DLD1 (cell line): ENCODE results near the gene C10orf53.

Experiments
- in situ Hi-C: cut with HindIII; loops from 2 replicates; pipeline ENCODE4 v1.10.0; 2017; ENCODE audit warnings: low sequenced_read_pairs

C10orf53 gene, protein sequence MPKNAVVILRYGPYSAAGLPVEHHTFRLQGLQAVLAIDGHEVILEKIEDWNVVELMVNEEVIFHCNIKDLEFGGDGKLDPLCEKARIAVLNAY

DNA sequence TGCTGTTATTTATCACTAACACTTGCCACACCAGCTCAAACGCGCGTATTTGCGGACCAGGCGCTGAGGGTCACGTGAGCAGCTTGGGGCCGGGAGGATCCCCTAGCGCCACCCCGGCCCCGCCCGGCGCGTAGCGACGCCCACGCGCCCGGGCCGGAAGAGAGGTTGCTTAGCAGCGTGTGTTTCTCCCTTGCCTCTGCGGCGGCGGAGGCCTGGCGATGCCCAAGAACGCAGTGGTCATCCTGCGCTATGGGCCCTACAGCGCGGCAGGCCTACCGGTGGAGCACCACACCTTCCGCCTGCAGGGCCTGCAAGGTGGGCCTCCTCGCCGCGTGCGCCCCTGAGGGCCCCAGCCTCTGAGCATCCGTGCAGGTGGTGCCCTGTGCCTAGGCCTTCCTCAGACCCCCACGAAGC lies at the start of gene C10orf53:
C10orf53 (plus strand) TSS at position 172 of the 414 bp plus-strand sequence; CDS start at position 219, 47 bp downstream.
- in situ Hi-C loops, result no loop called here

DNA sequence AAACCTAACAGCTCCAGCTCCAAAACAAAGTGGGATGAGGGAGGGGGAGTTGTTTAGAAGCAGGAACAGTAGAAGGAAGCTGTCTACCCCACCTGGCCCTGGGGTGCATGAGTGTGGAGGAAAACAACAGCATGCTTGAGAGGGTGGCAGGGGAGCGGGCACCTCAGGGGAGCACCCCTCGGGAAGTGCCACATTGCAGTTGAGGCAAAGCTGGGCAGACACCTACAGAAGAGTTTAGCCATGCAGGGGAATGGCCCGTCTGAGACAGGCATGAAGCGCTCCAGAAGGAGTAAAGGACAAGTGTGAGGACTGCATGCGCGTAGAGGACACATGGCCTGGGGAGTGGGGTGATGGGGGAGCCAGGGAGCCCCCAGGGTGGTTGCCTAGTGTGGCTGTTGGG lies 47.5 kb upstream of the C10orf53 start:
- in situ Hi-C loops, result no loop called here

DNA sequence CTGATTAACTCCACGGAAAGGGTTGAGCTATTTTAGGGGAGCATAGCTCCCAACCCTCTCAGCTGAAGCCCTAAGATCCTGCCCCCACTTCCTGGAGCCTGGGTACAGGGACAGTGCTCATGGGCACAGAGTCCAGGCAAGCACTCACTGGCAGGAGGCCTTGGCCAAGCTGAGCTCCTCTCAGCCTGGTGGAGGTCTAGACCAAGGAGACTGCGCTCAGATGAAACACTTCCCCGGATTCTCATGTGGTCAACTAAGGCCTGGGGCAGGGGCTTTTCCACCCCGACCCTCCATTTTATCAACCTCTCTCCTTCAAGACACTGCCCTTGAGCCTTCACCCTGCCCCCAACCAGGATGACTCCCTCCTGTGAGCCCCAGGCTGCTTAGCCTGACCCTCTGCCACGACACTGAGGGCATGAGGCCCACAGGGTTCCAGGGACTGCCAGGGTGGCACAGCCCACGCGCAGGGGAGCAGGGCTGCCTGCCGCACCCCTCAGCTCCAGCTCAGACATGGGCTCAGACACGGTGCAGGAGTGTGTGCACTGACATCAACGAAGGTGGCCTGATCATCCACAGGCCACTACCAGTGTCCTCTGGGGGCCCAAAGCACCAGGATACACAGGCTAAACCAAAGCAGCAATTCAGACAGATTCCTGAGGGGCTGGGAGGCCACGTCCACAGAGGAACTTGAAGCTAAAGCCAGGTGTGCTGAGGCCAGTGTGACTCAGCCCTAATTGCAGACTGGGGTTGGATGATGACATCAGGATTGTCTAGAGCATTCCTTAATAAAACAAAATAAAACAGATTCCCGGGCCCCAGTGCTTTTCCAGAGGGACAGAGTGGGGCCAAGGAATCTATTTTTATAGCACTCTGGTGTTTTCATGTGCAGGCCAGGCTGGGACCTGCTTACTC lies 46.8 kb upstream of the C10orf53 start:
- in situ Hi-C loops, result no loop called here

DNA sequence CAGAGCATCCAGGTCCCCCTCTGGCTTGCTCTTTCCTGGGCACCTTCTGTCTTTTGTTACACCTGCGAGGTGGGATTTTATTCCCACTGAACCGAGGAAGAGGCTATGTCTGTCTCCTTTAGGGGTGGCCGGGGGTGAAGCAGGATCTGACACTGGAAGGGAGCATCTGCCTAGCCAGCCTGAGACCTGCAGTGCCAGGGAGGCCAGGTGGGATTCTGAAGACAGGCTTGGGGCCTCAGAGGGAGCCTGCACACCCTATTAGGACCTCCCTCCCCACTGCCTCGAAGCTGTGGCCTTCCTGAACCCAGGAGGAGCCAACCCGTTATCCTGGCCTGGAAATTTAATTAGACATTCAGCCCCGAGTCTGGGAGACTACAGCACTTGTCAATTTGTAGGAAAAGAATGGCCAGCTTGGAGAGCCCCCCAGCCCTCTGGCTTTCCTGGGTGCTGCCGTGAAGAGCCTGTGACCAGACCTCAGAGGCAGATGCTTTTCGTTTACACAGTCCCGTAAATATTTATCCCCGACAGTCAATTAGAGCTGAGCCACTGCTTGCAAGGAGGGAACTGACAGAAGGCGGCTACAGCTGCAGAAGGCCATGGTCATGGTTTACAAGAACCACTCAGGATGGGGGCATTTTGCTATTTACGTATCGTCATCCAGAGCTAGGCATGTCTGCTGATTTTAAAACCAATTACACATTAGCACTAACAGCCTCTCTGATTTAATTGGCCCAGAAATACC lies 46.0 kb upstream of the C10orf53 start:
- in situ Hi-C loops, result no loop called here

DNA sequence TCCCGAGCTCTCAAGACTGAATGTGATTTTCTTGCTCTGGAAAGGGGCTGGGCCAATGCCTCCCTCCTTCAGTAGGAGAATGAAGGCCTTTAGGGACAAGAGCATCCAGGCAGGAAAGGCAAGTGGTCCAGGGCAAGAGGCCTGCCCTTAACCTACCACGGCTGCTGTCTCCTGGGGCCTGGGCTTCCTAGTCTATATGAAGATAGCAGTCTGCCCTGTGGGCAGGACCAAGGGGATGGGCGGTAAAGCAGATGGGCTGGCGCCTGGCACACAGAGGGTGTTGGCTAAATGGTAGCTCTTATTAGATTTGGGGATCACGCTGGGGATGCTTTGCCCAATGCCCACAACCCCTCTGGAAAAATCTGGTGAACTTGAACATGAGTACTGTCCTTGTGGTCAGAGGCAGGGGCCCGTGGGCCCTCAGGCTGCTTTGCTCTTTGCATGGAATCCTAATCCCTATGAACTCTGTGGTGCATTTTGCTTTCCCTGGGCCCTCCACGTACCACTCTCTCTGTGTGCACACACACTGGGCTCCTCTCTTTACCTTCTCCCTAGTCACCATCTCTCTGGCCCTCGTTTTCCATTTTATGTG lies 45.3 kb upstream of the C10orf53 start:
- in situ Hi-C loops, result no loop called here

DNA sequence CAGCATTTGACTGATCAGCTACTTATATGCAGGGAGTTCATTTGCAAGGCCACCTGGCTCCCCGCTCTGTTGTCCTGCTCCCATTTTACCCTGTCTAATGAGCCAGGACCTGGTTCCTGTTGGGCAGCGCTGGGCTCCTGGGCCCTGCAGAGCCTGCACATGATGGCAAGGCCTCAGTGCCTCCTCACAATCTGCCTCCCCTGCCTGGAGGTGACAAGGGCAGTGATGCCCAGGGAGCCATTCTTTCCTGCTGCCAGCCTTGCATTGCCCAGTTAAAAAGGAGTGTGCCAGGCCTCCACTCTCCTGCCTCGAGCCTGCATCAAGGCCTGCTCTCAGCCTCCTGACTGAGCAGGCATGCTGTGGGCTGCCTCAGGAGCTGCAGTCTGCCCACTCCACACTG lies 37.1 kb upstream of the C10orf53 start:
- in situ Hi-C loops, result no loop called here

DNA sequence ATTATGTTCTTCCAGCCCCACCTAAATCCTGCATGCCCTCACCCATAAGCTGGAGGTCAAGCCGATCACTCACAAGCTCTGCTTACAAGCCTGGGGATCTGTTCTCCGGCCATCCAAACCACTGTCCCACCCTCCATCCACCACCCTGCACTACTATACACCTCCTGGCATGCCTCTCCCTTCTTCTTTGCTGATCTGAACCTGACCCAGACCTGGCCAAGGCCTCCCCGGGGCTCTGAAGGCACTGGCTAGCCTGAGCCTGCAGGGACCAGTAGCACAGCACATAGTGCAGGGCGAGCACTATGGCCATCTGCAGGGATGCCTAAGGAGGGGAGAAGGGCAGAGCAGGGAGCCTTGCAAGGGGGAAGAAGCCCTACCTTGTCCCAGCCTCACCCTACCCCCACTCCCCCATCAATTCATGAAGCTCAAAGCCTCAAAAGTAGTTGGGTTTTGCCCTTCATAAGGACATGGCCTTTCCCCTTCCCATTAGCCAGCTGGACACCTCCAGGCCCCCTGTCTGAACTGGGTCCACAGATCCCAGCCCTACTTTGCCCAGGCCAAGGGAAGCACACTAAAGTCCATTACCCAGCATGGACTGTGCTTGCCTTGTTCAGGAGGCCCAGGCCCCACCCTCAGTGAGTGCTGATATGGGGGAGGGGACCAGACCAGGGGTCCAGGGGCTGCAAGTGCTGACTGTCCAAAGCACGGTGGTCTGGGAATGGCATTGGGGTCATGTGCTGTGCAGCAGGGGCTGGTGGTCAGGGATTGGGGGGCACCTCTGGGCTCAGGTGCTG lies 36.0 kb upstream of the C10orf53 start:
- in situ Hi-C loops, result no loop called here

DNA sequence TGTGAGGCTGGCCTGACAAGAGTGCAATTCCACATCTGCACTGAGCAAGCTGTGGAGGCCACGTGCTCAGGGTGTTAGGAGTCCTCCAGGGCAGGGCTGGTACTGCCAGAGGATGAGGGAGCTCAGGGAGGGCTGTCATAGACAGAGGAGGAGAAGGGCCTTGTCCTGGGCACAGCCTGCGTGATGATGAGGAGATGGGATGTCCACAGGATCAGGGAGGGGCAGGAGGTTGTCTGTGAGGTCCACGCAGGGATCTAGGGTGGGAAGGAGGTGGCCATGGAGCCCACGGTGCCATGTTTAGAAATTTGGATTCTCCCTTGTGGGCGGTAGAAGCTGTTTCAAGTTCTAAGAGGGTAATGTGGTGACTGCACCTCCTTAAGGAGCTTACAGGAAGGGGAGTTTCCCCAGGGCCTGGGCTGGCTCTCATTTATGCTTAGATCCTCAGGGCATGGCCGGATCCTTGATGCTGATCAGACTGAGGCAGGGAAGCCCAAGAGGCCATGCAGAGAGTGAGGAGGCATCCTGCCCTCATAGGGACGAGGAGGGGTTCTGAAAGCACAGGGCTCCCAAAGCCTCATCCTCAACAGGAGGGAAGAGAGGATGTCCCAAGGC lies 35.3 kb upstream of the C10orf53 start:
- in situ Hi-C loops, result no loop called here

DNA sequence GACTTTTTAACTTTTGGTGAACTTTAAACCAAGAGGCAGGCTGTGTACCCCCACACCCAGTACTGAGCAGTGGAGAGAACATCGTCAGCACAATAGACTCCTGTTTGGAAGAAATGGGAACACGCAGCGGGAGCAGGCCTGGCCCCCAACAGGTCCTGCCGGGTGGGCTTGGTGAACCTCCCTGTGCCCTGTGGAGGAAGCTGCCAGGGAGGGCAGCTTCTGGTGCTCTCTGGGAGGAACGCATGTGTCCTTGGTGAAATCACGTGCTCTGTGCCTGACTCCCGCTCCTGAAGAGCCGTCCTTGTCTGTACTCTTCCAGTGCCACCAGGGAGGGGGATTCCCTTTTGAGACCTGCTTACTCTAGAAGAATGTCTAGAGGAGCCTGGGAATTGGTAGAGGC lies 34.0 kb upstream of the C10orf53 start:
- in situ Hi-C loops, result no loop called here

DNA sequence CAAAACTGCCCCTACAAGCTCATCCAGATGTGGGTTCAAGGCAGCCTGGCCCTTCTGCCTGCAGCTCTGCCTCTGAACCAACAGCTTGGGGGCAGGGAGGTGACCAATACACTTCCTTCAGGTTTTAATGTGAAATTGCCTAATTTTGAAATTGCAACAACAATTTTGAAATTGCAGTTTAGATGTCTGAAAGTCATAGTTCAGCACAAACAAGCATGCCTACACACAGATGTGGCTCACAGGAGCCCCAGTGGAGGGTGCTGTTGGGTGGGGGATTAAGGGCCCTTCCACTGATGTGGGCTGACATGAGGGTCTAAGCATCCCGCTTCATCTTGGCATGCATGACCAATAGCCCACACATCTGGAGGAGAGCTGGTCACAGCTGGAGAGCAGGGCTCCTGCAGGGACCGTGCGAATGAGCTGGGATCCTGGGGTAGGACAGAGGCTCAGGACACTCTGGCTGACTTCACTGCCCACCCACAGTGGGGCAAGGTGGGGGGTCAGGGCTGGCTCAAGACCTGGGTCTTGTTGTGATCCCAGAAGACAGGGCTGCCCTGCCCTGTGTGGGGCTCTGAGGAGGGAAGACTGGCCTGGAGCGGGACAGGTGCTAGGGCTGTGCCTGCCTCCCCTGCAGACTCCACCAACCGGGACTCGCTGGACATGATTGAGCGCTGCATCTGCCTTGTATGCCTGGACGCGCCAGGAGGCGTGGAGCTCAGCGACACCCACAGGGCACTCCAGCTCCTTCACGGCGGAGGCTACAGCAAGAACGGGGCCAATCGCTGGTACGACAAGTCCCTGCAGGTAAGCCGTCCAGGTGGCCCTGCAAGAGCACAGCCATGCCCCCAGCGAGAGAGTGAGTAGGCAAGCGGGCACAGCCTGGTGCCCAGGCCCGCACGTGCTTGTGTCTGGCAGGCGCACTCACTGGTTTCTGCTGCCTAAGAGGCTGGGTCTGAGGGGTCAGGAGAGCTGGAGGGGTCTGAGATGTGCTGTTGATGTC lies 33.3 kb upstream of the C10orf53 start:
- in situ Hi-C loops, result no loop called here

DNA sequence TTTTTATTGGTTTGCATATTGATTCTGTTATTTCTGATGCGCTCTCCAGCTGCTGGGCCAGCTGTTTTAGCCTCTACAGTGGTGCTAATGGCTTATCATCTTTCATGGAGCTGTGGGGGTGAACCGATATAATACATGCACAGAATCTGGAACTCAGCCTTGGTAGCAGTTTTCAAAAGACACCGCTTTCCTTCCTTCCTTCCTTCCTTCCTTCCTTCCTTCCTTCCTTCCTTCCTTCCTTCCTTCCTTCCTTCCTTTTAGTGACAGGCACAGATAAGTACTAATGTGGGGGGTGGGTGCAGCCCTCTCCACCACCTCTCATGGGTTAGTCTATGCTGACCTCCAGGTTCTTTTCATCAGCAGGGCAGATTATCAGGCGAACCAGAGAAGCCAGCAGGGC lies 31.9 kb upstream of the C10orf53 start:
- in situ Hi-C loops, result no loop called here

DNA sequence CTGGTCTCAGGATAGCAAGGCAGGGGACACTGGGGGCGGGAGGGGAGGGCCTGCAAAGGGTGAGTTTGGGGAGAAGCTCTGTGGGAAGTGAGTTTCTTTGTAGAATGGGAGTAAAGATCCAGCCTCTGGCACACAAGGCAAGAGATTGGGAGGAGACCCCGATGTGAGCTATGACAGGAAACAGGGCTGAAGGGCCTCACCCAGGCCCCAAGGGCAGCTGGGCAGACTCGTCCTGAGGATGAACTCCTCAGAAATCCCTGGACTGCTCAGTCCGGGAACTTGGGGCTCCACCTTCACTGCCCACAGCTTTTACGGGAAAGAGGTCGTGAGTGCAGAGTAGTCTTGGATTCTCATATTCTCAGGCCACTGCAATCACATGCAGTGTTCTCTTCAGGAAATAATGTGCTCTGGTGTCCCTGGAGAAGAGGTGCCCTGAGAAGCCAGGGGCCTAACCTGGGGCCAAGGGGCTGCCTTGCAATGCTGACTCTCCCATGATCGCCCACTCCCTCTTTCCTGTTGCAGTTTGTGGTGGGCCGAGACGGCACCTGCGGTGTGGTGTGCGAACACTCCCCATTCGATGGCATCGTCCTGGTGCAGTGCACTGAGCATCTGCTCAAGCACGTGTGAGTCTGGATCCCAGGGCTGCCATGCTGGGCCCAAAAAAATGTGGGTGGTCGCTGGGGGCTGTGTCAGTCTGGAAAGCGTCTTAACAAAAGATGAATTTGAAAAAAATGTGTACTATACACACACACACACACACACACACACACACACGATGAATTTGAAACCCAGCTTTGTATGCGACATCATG lies 31.3 kb upstream of the C10orf53 start:
- in situ Hi-C loops, result no loop called here

DNA sequence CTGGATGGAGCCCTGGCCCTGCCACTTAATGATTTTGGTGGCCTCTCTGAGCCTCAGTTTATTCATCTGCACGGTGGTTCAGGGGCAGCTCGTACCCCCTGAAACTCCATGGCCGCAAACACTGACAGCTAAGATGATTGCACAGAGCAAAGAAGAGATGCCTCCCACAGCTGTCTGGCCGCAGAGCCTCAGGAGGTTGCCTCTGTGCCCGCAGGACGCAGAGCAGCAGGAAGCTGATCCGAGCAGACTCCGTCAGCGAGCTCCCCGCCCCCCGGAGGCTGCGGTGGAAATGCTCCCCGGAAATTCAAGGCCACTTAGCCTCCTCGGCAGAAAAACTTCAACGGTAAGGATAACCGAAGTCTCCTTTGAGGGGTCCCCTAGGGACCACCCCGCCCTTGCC lies 30.2 kb upstream of the C10orf53 start:
- in situ Hi-C loops, result no loop called here

DNA sequence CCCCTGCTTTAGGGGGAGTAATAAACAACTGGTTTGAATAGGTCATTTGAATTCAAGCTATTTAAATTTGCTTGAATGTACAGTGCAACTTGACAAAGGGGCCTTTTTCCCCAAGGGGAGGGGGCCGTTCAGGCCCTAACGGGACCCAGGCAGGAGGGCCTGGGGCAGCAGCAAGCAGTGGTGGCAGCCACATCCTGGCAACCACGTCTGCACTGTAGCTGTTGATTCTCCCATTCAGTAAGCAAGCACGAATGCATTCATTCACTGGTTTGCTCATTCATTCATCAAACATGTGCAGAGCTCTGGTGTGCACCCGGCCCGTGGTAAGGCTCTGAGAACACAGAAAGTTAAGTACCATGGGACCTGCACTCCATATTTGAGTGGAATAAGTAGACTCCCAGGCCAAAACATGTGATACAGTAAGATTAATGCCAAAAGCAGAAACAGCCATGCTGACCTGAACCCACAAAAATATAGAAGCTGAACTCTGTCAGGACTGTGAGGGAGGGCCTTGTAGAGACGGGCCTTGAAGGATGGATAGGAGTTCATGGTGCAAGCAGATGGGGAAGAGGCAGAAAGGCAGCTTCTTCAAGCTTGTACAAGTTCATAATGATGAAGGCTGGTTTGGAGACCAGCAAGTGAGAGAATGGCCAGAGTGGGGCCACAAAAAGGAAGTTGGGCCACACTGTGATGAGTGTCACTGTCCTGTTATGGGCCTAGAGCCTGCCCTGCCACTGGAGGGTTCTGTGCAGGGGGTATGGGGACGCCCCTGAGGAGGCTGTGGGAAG lies 29.3 kb upstream of the C10orf53 start:
- in situ Hi-C loops, result no loop called here

DNA sequence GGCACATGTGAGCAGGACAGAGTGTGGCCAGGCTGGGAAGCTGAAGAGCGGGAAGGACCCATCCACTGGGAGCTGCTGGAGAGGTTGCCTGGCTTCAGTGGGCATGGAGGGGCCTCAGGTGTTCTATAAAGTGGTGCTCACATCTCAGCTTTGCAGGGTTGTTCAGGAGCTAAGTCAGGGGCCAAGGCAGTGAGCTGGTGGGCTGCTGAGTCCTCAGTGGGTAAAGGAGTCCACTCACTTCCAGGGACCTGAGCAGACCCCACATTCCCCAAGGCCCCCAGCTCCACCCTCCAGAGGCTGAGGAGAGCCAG lies 28.8 kb upstream of the C10orf53 start:
- in situ Hi-C loops, result no loop called here

DNA sequence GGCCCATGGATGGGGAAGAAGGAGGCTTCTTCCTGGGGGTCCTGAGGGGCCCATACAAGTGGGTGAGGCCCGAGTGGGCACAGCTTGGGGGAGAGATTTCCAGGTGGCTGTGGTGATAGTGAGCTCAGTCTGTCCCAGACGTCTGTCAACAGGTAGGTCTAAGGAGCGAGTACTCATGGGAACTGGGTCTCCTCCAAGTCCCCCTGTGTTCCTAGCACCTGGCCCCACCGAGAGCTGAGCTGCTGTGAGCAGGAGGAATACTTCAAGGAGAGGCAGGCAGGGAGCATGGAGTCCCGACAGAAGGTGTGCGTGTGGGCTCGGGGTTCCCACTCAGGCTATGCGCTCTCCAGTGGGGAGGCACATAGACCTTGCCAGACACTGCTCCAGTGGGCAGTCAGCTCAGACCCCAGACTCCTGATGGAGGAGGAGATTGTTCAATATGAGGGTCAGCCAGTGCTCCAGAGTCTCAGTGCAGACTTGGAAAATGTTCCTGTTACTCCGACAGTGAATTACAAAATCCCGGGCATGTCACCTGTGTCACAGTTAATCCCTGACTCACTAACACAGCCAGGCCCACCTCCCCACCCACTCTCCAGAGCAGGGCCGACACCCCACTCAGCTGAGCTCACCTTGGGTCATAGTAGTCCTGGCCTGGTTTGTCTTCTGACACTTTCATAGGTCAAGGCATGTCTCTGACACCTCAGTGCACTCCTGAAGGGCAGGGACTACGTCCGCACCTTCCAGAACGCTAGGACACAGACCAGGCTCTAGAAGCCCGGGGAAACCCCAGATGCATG lies 28.2 kb upstream of the C10orf53 start:
- in situ Hi-C loops, result no loop called here

DNA sequence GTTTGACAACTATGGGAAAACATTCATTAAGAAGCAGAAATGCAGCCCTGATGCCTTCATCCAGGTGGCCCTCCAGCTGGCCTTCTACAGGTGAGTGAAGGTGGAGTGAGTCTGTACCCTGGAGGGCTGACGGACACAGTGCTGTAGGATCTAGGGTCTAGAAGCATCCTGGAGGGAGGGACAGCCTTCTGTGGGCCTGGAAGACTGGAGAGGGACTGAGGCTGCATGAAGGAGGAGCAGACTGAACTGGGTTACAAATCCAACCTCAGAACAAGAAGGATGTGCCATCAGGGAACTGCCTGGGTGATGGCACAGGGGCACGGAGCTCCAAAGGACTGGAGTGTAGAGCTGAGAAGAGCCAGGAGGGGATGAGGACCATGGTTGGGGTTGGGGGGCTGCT lies 27.5 kb upstream of the C10orf53 start:
- in situ Hi-C loops, result no loop called here
